Measurements from ENCODE around the gene TTC36. TPM values are rescaled to one million over a fixed set of nuclear protein-coding genes. Genes with fewer than 3 reads are reported as not detected.
"Not testable (repeated sequence)": the region's sequence is repeated elsewhere in the genome, so short reads cannot be mapped to it uniquely, and the experiment has no call there.

TTC36 gene
- total RNA-seq, 1 donor from 2014 or later: 0.92 TPM

DNA sequence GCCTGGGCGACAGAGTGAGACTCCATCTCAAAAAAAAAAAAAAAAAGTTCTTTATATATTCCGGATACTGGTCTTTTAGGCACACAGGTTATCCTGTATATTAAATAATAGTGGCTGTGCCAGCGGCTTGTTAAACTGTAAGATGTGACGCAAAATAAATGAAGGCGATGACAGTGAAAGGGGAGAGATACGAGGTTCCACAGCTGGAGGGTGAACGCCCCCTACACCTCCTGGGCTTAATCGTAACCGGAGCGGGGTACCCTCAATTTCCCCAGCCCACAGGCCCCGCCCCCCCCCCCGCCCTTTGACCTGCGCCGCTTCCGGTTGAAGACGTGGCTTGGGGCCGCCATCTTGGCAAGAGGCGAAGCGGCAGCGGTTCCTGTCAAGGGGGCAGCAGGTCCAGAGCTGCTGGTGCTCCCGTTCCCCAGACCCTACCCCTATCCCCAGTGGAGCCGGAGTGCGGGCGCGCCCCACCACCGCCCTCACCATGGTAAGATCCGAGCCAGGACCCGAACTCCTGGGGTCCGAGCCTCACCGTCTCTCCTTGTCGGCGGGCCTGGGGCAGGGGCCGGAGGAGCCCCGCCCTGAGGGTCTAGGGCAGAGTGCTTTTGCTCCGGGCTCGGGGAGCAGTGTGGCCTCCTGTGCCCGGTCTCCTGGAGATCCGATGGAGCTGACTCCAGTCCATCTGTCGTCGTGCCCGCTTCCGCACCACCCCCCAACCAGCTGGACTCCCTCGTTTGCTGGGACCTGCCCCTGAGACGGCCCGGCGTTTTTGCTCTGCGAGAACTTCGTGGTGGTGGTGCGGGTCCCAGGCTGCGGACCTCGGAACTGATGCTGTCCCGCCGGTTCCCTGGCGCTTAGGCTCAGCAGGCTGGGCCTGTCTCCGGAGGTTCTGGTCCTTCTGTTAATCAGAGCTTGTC lies 45.0 kb downstream of the TTC36 start, which contains the start of gene ARCN1:
ARCN1 (plus strand) TSS at position 349 of the 920 bp plus-strand sequence; CDS start at position 488, 139 bp downstream.
- intact Hi-C loops (cut with DNase I): no loop called here
- ATAC-seq (peak; percentile 89), DNase-seq (ENCODE audit: missing footprints) (peak; percentile 92)

DNA sequence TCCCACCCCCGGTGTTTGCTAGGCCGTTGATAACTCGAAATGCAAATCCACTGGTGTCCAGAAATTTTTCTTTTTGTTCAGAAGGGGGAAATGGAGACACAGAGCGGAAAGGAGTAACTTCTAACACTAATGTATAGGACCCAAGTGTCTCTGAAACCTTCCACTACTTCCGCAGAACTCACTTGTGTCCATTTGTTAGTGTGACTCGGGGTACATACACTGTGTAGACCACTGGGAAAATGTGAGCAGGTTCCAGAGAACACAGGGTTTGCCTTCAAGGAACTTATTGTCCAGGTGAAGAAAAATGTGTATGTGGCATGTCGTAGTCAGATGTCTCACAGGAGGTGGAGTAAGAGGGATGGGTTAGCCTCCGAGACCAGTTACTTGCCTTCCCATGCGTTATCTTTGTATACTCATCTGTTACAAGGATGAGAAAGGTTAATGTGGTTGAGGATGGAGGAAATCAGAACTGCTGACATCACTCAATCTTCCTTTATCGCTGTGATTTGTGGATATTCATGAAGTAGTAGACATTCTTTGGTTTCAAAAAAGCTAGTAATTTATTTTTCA lies 45.8 kb downstream of the TTC36 start:
- intact Hi-C loops (cut with DNase I): no loop called here
- DNase-seq (ENCODE audit: missing footprints): no peak
- peak; percentile 21 for ATAC-seq

DNA sequence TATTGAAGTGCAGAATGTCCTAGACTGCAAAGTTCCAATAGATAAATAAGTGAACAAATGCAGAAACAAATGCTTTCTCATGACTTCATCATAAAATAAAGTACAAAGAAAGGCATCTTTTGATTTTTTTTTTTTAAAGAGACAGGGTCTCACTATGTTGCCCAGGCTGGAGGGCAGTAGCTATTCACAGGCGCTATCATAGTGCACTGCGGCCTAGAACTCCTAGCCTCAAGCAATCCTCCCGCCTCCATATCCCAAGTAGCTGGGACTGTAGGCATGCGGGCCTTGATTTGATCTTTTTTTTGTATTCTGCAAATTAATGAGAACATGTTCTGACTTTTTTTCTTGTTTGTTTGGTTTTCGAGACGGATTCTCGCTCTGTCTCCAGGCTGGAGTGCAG lies 47.4 kb downstream of the TTC36 start:
- intact Hi-C loops (cut with DNase I): no loop called here
- DNase-seq (ENCODE audit: missing footprints): no peak
- ATAC-seq: no peak

DNA sequence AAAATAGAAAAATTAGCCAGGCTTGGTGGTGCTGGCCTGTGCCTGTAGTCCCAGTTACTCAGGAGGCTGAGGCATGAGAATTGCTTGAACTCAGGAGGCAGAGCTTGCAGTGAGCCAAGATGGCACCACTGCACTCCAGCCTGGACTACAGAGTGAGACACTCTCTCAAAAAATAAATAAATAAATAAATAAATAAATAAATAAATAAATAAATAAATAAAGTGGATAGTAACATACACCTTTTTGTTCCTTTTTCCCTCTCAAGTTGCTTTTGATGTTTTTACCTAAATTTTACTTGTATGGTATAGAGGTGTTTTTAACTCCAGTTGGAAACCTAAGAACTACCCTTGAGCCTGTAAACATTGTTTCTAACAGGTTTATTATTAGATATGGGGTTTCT lies 50.7 kb downstream of the TTC36 start:
- ATAC-seq; intact Hi-C loops (cut with DNase I); DNase-seq (ENCODE audit: missing footprints): not testable (repeated sequence)

Other genes with a start within 250 kb of the TTC36 start
- 0.70 TPM for gene CD3E, start 222.7 kb upstream of the TTC36 start, total RNA-seq
- gene CD3D, start 184.8 kb upstream of the TTC36 start, total RNA-seq: not detected
- gene CD3G, start 183.1 kb upstream of the TTC36 start, total RNA-seq: 0.78 TPM
- 32.0 TPM for gene UBE4A, start 167.9 kb upstream of the TTC36 start, total RNA-seq
- gene ATP5MG, start 125.9 kb upstream of the TTC36 start, total RNA-seq: 762 TPM
- gene KMT2A, start 91.0 kb upstream of the TTC36 start, total RNA-seq: 24.3 TPM
- gene TMEM25, start 3.7 kb downstream of the TTC36 start, total RNA-seq: 10.8 TPM
- 24.9 TPM for gene IFT46, start 38.5 kb downstream of the TTC36 start, total RNA-seq
- gene ARCN1, start 44.9 kb downstream of the TTC36 start, total RNA-seq: 93.4 TPM
- gene PHLDB1, start 80.1 kb downstream of the TTC36 start, total RNA-seq: 115 TPM
- not detected for gene TREH, start 152.2 kb downstream of the TTC36 start, total RNA-seq